Neuronal stem cell (in vitro differentiated cells): ENCODE data around the gene PLEKHN1.
A peak's percentile ranks its signal among the peaks of the same experiment; 100 is the strongest.

Source experiments
- DNase-seq: peaks from one replicate; pipeline ENCODE4 v3.0.0-alpha.2; 2013; ENCODE audit warnings: low spot score
- H2AFZ ChIP-seq: one replicate; pipeline ENCODE4 v1.6.1; 2013; ENCODE audit warnings: mild to moderate bottlenecking, low read length, inconsistent platforms
- H2AK5ac ChIP-seq: 2 replicates; pipeline ENCODE4 v1.6.1; 2013; ENCODE audit warnings: low read depth, mild to moderate bottlenecking, inconsistent platforms, low read length, moderate library complexity, mixed read lengths
- H2BK120ac ChIP-seq: 2 replicates; pipeline ENCODE4 v1.6.1; 2013; ENCODE audit warnings: low read depth, mild to moderate bottlenecking, inconsistent platforms, low read length, moderate library complexity, mixed read lengths
- H2BK12ac ChIP-seq: one replicate; pipeline ENCODE4 v1.6.1; 2013; ENCODE audit warnings: low read length, inconsistent platforms
- H2BK15ac ChIP-seq: 2 replicates; pipeline ENCODE4 v1.6.1; 2013; ENCODE audit warnings: mild to moderate bottlenecking, low read length, inconsistent platforms, mixed read lengths
- H2BK5ac ChIP-seq: one replicate; pipeline ENCODE4 v1.6.1; 2013; ENCODE audit warnings: inconsistent platforms, mild to moderate bottlenecking, low read length, moderate library complexity
- H3K14ac ChIP-seq: one replicate; pipeline ENCODE4 v1.6.1; 2013; ENCODE audit warnings: low read length, inconsistent platforms
- H3K18ac ChIP-seq: 2 replicates; pipeline ENCODE4 v1.6.1; 2013; ENCODE audit warnings: low read length, inconsistent platforms
- H3K23ac ChIP-seq: 2 replicates; pipeline ENCODE4 v1.6.1; 2013; ENCODE audit warnings: low read depth, mild to moderate bottlenecking, mixed read lengths, low read length, inconsistent platforms; ENCODE audit not compliant: poor library complexity
- H3K27ac ChIP-seq: replicated peaks from 3 replicates; pipeline ENCODE4 v1.5.1; 2013; ENCODE audit warnings: low read length, inconsistent platforms
- H3K27me3 ChIP-seq, 3 experiments: 2 replicates each; pipeline ENCODE4 v1.6.1; 2013; ENCODE audit warnings: low read length in 3 of 3, mild to moderate bottlenecking in 2 of 3, inconsistent platforms in 1 of 3, low read depth in 1 of 3, mixed read lengths in 1 of 3, moderate library complexity in 1 of 3; ENCODE audit not compliant: control insufficient read depth in 3 of 3, insufficient read depth in 3 of 3
- H3K36me3 ChIP-seq, 2 donors: replicated peaks in 1 of 2; 2 replicates each; pipeline ENCODE4 v1.6.1; 2013; ENCODE audit warnings: low read length in 2 of 2; ENCODE audit not compliant: control insufficient read depth in 2 of 2, insufficient read depth in 2 of 2
- H3K4ac ChIP-seq: 2 replicates; pipeline ENCODE4 v1.6.1; 2013; ENCODE audit warnings: inconsistent platforms, mild to moderate bottlenecking, low read length, moderate library complexity
- H3K4me1 ChIP-seq, 2 donors: 1 replicate in 1 of 2; 2 replicates in 1 of 2; pipeline ENCODE4 v1.6.1; 2013; ENCODE audit warnings: low read length in 2 of 2, low read depth in 1 of 2; ENCODE audit not compliant: control insufficient read depth in 2 of 2, insufficient read depth in 1 of 2
- H3K4me2 ChIP-seq: one replicate; pipeline ENCODE4 v1.6.1; 2013; ENCODE audit warnings: mild to moderate bottlenecking, low read length, inconsistent platforms; ENCODE audit not compliant: insufficient read depth, poor library complexity, severe bottlenecking
- H3K4me3 ChIP-seq, 2 donors: 2 replicates each; pipeline ENCODE4 v1.5.1; 2013; ENCODE audit warnings: low read length in 2 of 2, mild to moderate bottlenecking in 2 of 2, inconsistent platforms in 1 of 2, moderate library complexity in 1 of 2
- H3K79me1 ChIP-seq: one replicate; pipeline ENCODE4 v1.6.1; 2013; ENCODE audit warnings: low read depth, mild to moderate bottlenecking, inconsistent platforms, low read length, moderate library complexity
- H3K9ac ChIP-seq: one replicate; pipeline ENCODE4 v1.6.1; 2013; ENCODE audit warnings: mild to moderate bottlenecking, low read depth, low read length, inconsistent platforms; ENCODE audit not compliant: poor library complexity
- H3K9me3 ChIP-seq, 2 donors: replicated peaks in 1 of 2; 2 replicates each; pipeline versions ENCODE3 to v1.6.1; 2013; ENCODE audit warnings: low read length in 2 of 2, mild to moderate bottlenecking in 2 of 2, inconsistent platforms in 1 of 2, low read depth in 1 of 2, mixed read lengths in 1 of 2, moderate library complexity in 1 of 2; ENCODE audit not compliant: control insufficient read depth in 2 of 2, insufficient read depth in 1 of 2
- H4K8ac ChIP-seq: one replicate; pipeline ENCODE4 v1.6.1; 2013; ENCODE audit warnings: low read depth, mild to moderate bottlenecking, inconsistent platforms, low read length, moderate library complexity
- H4K91ac ChIP-seq: one replicate; pipeline ENCODE4 v1.6.1; 2013; ENCODE audit warnings: low read length, low read depth, mild to moderate bottlenecking, inconsistent platforms; ENCODE audit not compliant: poor library complexity
- WGBS, 2 donors: extraction: QIAGEN DNeasy Blood & Tissue Kit; methylation state at CpG; one replicate each; pipeline ENCODE4 v1.1.7; 2013; ENCODE audit warnings: missing lambda C conversion rate in 2 of 2, mixed read lengths in 1 of 2; ENCODE audit not compliant: insufficient read length in 2 of 2, insufficient replicate concordance in 1 of 2; ENCODE audit errors: extremely low coverage in 2 of 2; 5-methylcytosine and 5-hydroxymethylcytosine counted together

The PLEKHN1 gene

DNA sequence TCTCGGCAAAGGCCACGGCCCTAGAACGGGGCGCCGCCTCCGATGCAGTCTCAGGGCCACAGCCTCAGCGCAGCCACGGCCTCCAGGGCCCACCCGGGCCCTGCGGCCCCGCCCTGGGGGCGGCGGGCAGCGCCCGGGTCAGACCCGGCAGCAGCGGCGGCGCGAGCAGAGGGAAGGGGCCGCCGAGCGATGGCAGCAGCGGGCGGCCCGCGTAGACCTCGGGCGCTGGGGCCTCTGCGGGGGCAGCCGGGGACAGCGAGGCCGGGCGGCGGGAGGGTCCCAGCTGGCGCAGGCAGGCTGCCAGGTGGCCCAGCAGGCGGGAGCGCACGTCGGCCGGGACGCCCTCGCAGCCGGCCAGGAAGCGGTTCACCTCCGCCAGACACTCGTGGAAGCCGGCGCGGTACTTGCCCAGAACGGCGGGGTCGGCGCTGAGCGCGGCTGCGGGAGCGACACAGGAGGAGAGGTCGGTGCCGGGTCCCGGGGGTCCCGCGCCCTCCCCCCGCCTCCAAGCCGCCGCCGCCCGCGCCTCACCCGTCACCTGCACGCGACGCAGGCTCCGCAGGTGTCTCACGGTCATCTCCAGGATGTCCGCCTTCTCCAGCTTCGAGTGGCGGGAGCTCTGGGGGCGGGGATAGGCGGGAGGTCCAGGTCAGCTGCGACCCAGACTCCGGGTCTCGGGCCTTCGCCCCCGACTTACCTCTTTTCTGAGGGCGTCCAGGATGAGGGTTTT lies 32.9 kb downstream of the PLEKHN1 start:
- Histone ChIP-seq H2BK15ac (peak overlapping the region; percentile 94), H2BK12ac (peak overlapping the region; percentile 58), H2AK5ac (peak overlapping the region; percentile 99), H3K4me3 (peak overlapping the region; percentile 88 to 99), H3K23ac (peak overlapping the region; percentile 85), H3K14ac (peak overlapping the region; percentile 94), H3K4ac (peak overlapping the region; percentile 76), H2BK5ac (peak overlapping the region; percentile 99), H4K91ac (no peak overlapping the region), H3K27me3 (peaks cover 0 to 12% (median 0%) of the 10 kb centered on the region in 3 experiments), H3K9ac (peak overlapping the region; percentile 99), H3K4me2 (peak overlapping the region; percentile 77), H3K36me3 (peaks cover 0 to 8% of the 10 kb centered on the region in 2 donors), H4K8ac (no peak overlapping the region), H2BK120ac (peak overlapping the region; percentile 87), H3K27ac (peak overlapping the region; percentile 99), H3K9me3 (peaks cover 0 to 1% of the 10 kb centered on the region in 2 donors), H3K18ac (peak overlapping the region; percentile 100), H3K4me1 (peaks cover 27 to 29% of the 10 kb centered on the region in 2 donors), H3K79me1 (peaks cover 27% of the 10 kb centered on the region), H2AFZ (peak overlapping the region; percentile 96)
- no peak for DNase-seq
- WGBS, 2 donors, result no CpG with 5 or more reads among the region's 86 CpGs

DNA sequence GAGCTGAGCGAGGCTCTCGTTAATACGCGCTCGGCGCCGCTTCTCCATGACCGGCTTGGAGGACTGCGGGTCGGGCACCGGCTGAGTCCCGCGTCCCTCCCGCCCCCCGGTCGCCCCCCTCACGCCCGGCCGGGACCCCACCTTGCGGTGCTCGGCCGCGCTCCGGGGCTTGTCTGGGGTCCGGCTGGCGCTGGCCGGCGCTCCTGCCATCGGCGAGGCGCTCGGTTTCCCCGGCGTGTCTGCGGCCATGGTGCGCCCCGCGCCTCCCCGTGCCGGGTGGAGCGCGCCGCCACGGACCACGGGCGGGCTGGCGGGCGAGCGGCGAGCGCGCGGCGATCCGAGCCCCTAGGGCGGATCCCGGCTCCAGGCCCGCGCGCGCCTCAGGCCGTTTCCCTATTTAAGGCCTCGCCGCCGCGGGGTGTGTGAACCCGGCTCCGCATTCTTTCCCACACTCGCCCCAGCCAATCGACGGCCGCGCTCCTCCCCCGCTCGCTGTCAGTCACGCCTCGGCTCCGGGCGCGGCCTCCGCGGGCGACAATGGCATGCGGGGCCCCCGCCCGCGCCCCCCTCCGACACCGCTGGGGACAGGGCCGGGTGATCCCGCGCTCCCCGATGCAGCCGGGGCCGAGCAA lies 33.6 kb downstream of the PLEKHN1 start, which contains the start of gene HES4:
Gene HES4 (minus strand): TSS at position 373 of the 632 bp plus-strand sequence. CDS start 124 bp downstream, at position 249.
- peak within 1 kb of the TSS; percentile 99 for H3K9ac ChIP-seq
- peak within 1 kb of the TSS; percentile 99 for H2BK5ac ChIP-seq
- no CpG with 5 or more reads among the region's 95 CpGs for WGBS, 2 donors
- H3K14ac ChIP-seq, result peak within 1 kb of the TSS; percentile 97
- H3K4ac ChIP-seq, result peak within 1 kb of the TSS; percentile 99
- DNase-seq, result peak; percentile 91
- peak within 1 kb of the TSS; percentile 88 to 99 for H3K4me3 ChIP-seq
- H3K27ac ChIP-seq, result peak within 1 kb of the TSS; percentile 99
- H2AFZ ChIP-seq, result peak within 1 kb of the TSS; percentile 96
- peaks cover 0 to 8% of the 10 kb centered on the region in 2 donors for H3K36me3 ChIP-seq
- peaks cover 0 to 12% (median 0%) of the 10 kb centered on the region in 3 experiments for H3K27me3 ChIP-seq
- peak within 1 kb of the TSS; percentile 43 for H4K8ac ChIP-seq
- peak within 1 kb of the TSS; percentile 100 for H2AK5ac ChIP-seq
- peak within 1 kb of the TSS; percentile 99 for H2BK15ac ChIP-seq
- peak within 1 kb of the TSS; percentile 77 for H3K4me2 ChIP-seq
- peak within 1 kb of the TSS; percentile 98 for H2BK120ac ChIP-seq
- H3K23ac ChIP-seq, result peak within 1 kb of the TSS; percentile 99
- H3K79me1 ChIP-seq, result peaks cover 27% of the 10 kb centered on the region
- H4K91ac ChIP-seq, result peak within 1 kb of the TSS; percentile 100
- peaks cover 34 to 35% of the 10 kb centered on the region in 2 donors for H3K4me1 ChIP-seq
- H2BK12ac ChIP-seq, result peak within 1 kb of the TSS; percentile 100
- peak within 1 kb of the TSS; percentile 100 for H3K18ac ChIP-seq
- H3K9me3 ChIP-seq, result peaks cover 0 to 1% of the 10 kb centered on the region in 2 donors

DNA sequence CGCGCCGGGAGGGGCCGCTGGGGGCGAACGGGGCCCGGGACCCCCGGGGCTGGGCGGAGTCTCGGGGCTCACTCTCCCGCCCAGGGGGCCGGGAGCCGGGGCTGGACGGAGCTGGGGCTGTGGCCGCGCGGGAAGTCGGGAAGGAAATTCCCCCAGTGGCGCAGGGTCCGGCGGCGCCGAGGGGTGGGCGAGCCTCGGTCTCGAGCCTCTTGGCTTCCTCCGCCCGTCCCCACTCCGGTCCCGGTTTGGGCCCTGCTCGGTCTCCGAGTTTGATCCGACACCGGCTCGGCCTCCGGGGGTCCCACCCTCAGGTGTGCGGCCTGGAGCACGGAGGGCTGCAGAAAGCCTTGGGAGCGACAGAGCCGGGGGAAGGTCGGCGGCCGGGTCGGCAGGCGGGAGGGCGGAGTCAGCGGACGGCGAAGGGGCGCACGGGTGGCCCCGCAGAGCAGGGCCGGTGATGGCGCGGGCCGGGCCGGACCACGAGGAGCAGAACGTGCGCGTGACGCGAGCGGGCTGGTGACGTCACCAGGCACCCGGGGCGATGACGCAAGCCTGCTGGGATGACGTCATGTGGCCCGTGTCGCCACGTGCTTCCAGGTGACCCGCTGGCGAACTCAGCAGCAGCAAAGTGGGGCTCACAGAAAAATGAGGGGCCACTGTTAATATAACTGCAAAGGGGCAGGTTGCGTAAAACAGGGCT lies 34.2 kb downstream of the PLEKHN1 start:
- Histone ChIP-seq H2BK120ac (peak overlapping the region; percentile 98), H3K27ac (peak overlapping the region; percentile 99), H2AFZ (peak overlapping the region; percentile 96), H2BK12ac (peak overlapping the region; percentile 100), H3K27me3 (peaks cover 0 to 12% (median 0%) of the 10 kb centered on the region in 3 experiments), H3K4me1 (peaks cover 40 to 42% of the 10 kb centered on the region in 2 donors), H2BK5ac (peak overlapping the region; percentile 99), H2BK15ac (peak overlapping the region; percentile 99), H3K9me3 (peaks cover 0 to 1% of the 10 kb centered on the region in 2 donors), H3K4me3 (peak overlapping the region; percentile 88), H3K4ac (peak overlapping the region; percentile 99), H4K91ac (peak overlapping the region; percentile 100), H3K18ac (peak overlapping the region; percentile 100), H2AK5ac (peak overlapping the region; percentile 100), H3K4me2 (peak overlapping the region; percentile 75), H3K23ac (peak overlapping the region; percentile 99), H3K79me1 (peaks cover 27% of the 10 kb centered on the region), H4K8ac (no peak overlapping the region), H3K9ac (peak overlapping the region; percentile 97), H3K14ac (peak overlapping the region; percentile 97), H3K36me3 (peaks cover 0 to 8% of the 10 kb centered on the region in 2 donors)
- peak; percentile 85 for DNase-seq
- no CpG with 5 or more reads among the region's 75 CpGs for WGBS, 2 donors
